Prostate gland (tissue), 2 donors: ENCODE measurements around the gene FGF2. TPM values are rescaled to one million over a fixed set of nuclear protein-coding genes. Genes with fewer than 3 reads are reported as not detected.
"Not testable (repeated sequence)": the region's sequence is repeated elsewhere in the genome, so short reads cannot be mapped to it uniquely, and the experiment has no call there.

Source experiments
- DNase-seq: peaks from one replicate; pipeline ENCODE4 v3.0.0-alpha.2; 2019; ENCODE audit warnings: low spot score
- H3K27ac ChIP-seq, 2 donors: fragments of 200-600 bp; sonication (generic); 2 replicates each; pipeline ENCODE4 v1.5.1; 2017 to 2019
- H3K27me3 ChIP-seq: fragments of 200-600 bp; sonication (generic); replicated peaks from 2 replicates; pipeline ENCODE4 v1.5.1; 2019; ENCODE audit not compliant: insufficient read depth
- H3K36me3 ChIP-seq, 2 donors: fragments of 200-600 bp; sonication (generic); 1 replicate in 1 of 2; 2 replicates in 1 of 2; pipeline versions ENCODE4 v1.5.1 to v1.8.1; 2017 to 2019
- H3K4me1 ChIP-seq: fragments of 200-600 bp; sonication (generic); replicated peaks from 2 replicates; pipeline ENCODE4 v1.5.1; 2019
- H3K4me3 ChIP-seq, 2 donors: fragments of 200-600 bp; sonication (generic); 2 replicates each; pipeline ENCODE4 v1.5.1; 2017 to 2019
- H3K9me3 ChIP-seq: fragments of 200-600 bp; sonication (generic); 2 replicates; pipeline ENCODE4 v1.5.1; 2017
- CTCF ChIP-seq, 4 experiments: fragments of 200-600 bp in 2 of 4; fragments of 450-650 bp in 2 of 4; sonication (generic) in 2 of 4; IDR thresholded peaks; 1 replicate in 3 of 4; 2 replicates in 1 of 4; pipeline ENCODE4 v1.5.1; 2016 to 2019; ENCODE audit warnings: antibody characterized with exemption in 4 of 4, mild to moderate bottlenecking in 2 of 4, moderate library complexity in 2 of 4
- POLR2A ChIP-seq: fragments of 450-650 bp; IDR thresholded peaks from one replicate; pipeline ENCODE4 v1.6.1; 2016; ENCODE audit warnings: antibody characterized with exemption, mild to moderate bottlenecking
- POLR2AphosphoS5 ChIP-seq: sonication (generic); formaldehyde crosslinking; IDR thresholded peaks from one replicate; pipeline ENCODE4 v1.6.1; 2017; ENCODE audit warnings: antibody characterized with exemption
- WGBS: methylation state at CpG from one replicate; pipeline ENCODE4 v1.1.5; 2018; 5-methylcytosine and 5-hydroxymethylcytosine counted together
- intact Hi-C: fragments of 100-400 bp; cut with DNase I; formaldehyde crosslinking; loops from one replicate; pipeline ENCODE4 v1.14.2; 2022
- total RNA-seq, 2 donors: library from RNA; depleted of rRNA; stranded (reverse); fragments of >200 nt; gene quantifications; one replicate each; pipeline ENCODE4 v1.1.0, GENCODE V29; 2016

The FGF2 gene
- total RNA-seq, 2 donors from 2014 or later = 4.4 to 4.8 TPM

GRCh38 chr4:122784261-122784660, 42.4 kb upstream of the FGF2 start:
- no peaks in the 10 kb centered on the region for H3K4me1 ChIP-seq
- no peaks in the 10 kb centered on the region for H3K36me3 ChIP-seq
- no peak for TF ChIP-seq POLR2AphosphoS5
- no peak for TF ChIP-seq CTCF (IDR thresholded peaks at IDR 0.05)
- TF ChIP-seq POLR2A = no peak
- intact Hi-C loops = no loop called here
- no peaks in the 10 kb centered on the region for H3K27me3 ChIP-seq
- WGBS = 16% methylated on average over 1 of the region's 1 CpG
- DNase-seq = no peak
- no peak overlapping the region for H3K4me3 ChIP-seq
- H3K27ac ChIP-seq = no peak overlapping the region
- H3K9me3 ChIP-seq = no peaks in the 10 kb centered on the region

GRCh38 chr4:122785099-122785498, 41.5 kb upstream of the FGF2 start:
- Histone ChIP-seq H3K4me1 (no peaks in the 10 kb centered on the region), H3K4me3 (no peak overlapping the region), H3K36me3 (no peaks in the 10 kb centered on the region), H3K9me3 (no peaks in the 10 kb centered on the region), H3K27ac (no peak overlapping the region), H3K27me3 (no peaks in the 10 kb centered on the region)
- WGBS = 95% methylated on average over 2 of the region's 2 CpGs
- intact Hi-C loops = no loop called here
- no peak for DNase-seq
- no peak for TF ChIP-seq POLR2AphosphoS5
- TF ChIP-seq POLR2A = no peak
- no peak for TF ChIP-seq CTCF (IDR thresholded peaks at IDR 0.05)

- H3K9me3 ChIP-seq, H3K27me3 ChIP-seq, H3K4me3 ChIP-seq, H3K36me3 ChIP-seq, intact Hi-C loops, H3K27ac ChIP-seq, DNase-seq, H3K4me1 ChIP-seq: not testable (repeated sequence)
- WGBS = 97% methylated on average over 4 of the region's 4 CpGs
Measured at GRCh38 chr4:122786296-122786695, 40.3 kb upstream of the FGF2 start.

- H3K9me3 ChIP-seq, H3K4me1 ChIP-seq, H3K27ac ChIP-seq, intact Hi-C loops, H3K27me3 ChIP-seq, H3K36me3 ChIP-seq, DNase-seq, H3K4me3 ChIP-seq: not testable (repeated sequence)
- WGBS = 98% methylated on average over 1 of the region's 1 CpG
Measured at GRCh38 chr4:122786920-122787319, 39.7 kb upstream of the FGF2 start.

GRCh38 chr4:122787940-122788339, 38.7 kb upstream of the FGF2 start:
- 85% methylated on average over 1 of the region's 1 CpG for WGBS
- intact Hi-C loops = no loop called here

More at GRCh38 chr4:122787940-122788339, 38.7 kb upstream of the FGF2 start:
- no peaks in the 10 kb centered on the region for H3K4me1 ChIP-seq
- no peak for TF ChIP-seq POLR2AphosphoS5
- no peak for TF ChIP-seq POLR2A
- no peak for TF ChIP-seq CTCF (IDR thresholded peaks at IDR 0.05)
- no peaks in the 10 kb centered on the region for H3K9me3 ChIP-seq
- no peak overlapping the region for H3K27ac ChIP-seq
- no peaks in the 10 kb centered on the region for H3K36me3 ChIP-seq
- H3K4me3 ChIP-seq = no peak overlapping the region
- no peak for DNase-seq
- H3K27me3 ChIP-seq = no peaks in the 10 kb centered on the region
